Femur (tissue), 1 donor: ENCODE measurements around the gene MZT2A.
"Not testable (repeated sequence)": the region's sequence is repeated elsewhere in the genome, so short reads cannot be mapped to it uniquely, and the experiment has no call there.

Experiments used
- DNase-seq: peaks from one replicate; pipeline ENCODE4 v3.0.0-alpha.2; 2017

The MZT2A gene

GRCh38 chr2:131490616-131491468 is 1.4 kb downstream of the MZT2A start:
- DNase-seq = peak; percentile 33

- no peak for DNase-seq
Observed at GRCh38 chr2:131488306-131489205, 3.6 kb downstream of the MZT2A start.

- not testable (repeated sequence) for DNase-seq
Observed at GRCh38 chr2:131486201-131486902, 5.8 kb downstream of the MZT2A start.

- not testable (repeated sequence) for DNase-seq
Observed at GRCh38 chr2:131484906-131485460, 7.2 kb downstream of the MZT2A start.

GRCh38 chr2:131483981-131484820 is 8.0 kb downstream of the MZT2A start:
- not testable (repeated sequence) for DNase-seq

GRCh38 chr2:131482506-131483155 is 9.6 kb downstream of the MZT2A start:
- not testable (repeated sequence) for DNase-seq

- DNase-seq = not testable (repeated sequence)
Observed at GRCh38 chr2:131480351-131480750, 11.8 kb downstream of the MZT2A start.

GRCh38 chr2:131478850-131479461 is 13.2 kb downstream of the MZT2A start:
- DNase-seq = not testable (repeated sequence)

- DNase-seq = not testable (repeated sequence)
Observed at GRCh38 chr2:131478074-131478849, 13.9 kb downstream of the MZT2A start.

GRCh38 chr2:131477227-131477626 is 15.0 kb downstream of the MZT2A start:
- DNase-seq = not testable (repeated sequence)

GRCh38 chr2:131476363-131476762 is 15.8 kb downstream of the MZT2A start:
- not testable (repeated sequence) for DNase-seq

- DNase-seq = no peak
Observed at GRCh38 chr2:131475831-131476230, 16.4 kb downstream of the MZT2A start, which contains the start of gene TUBA3D. Gene TUBA3D, plus strand, starts transcription at chr2:131476119. Its CDS starts 81 bp downstream, at chr2:131476200.

- not testable (repeated sequence) for DNase-seq
Observed at GRCh38 chr2:131473266-131473665, 18.9 kb downstream of the MZT2A start.

GRCh38 chr2:131471624-131472023 is 20.6 kb downstream of the MZT2A start:
- not testable (repeated sequence) for DNase-seq

- not testable (repeated sequence) for DNase-seq
Observed at GRCh38 chr2:131470944-131471343, 21.3 kb downstream of the MZT2A start.

- not testable (repeated sequence) for DNase-seq
Observed at GRCh38 chr2:131467722-131468121, 24.5 kb downstream of the MZT2A start.

GRCh38 chr2:131454914-131455313 is 37.3 kb downstream of the MZT2A start:
- not testable (repeated sequence) for DNase-seq

- DNase-seq = not testable (repeated sequence)
Observed at GRCh38 chr2:131451265-131451949, 40.8 kb downstream of the MZT2A start.

- DNase-seq = not testable (repeated sequence)
Observed at GRCh38 chr2:131447981-131448380, 44.2 kb downstream of the MZT2A start.
